K562 (cell line): ENCODE measurements around the gene CBX4. TPM values are rescaled to one million over a fixed set of nuclear protein-coding genes. Genes with fewer than 3 reads are reported as not detected.

ENCODE experiments used
- ATAC-seq: fragments of 200-7000 bp; cut with Tn5 transposase; 3 replicates; pipeline ENCODE4 v1.9.1; 2020; ENCODE audit warnings: moderate library complexity
- BruUV-seq: library from RNA; stranded (reverse); fragments of 400-500 nt; replicated peaks from 2 replicates; lab custom pipeline; 2021; lab: Mats Ljungman, UMichigan
- CTCF ChIA-PET: fragments of 300-600 bp; formaldehyde crosslinking; extraction: SDS; loops from one replicate; lab custom pipeline; 2021; ENCODE audit warnings: low intra/inter-chr PET ratio; lab: Yijun Ruan, JAX
- POLR2A ChIA-PET: fragments of 300-600, 350-650 bp; sonication (Branson Sonifier 250); formaldehyde crosslinking; extraction: SDS; loops from one replicate; lab custom pipeline; 2021; ENCODE audit warnings: antibody characterized with exemption, inconsistent platforms; lab: Yijun Ruan, JAX
- DNase-seq, 4 experiments: peaks; one replicate each; pipeline versions ENCODE4 v3.0.0 to v3.0.0-alpha.2; 2011 to 2018; ENCODE audit warnings: low spot score in 3 of 4, mixed read lengths in 3 of 4; ENCODE audit errors: extremely low read depth in 1 of 4
- FAIRE-seq: peaks from 2 replicates; lab custom pipeline; 2011; peaks lifted over from hg19 to GRCh38; lab: Jason Lieb, UNC
- H2AFZ ChIP-seq: 2 replicates; pipeline ENCODE4 v1.6.0; 2011; ENCODE audit warnings: low read depth, low read length, control low read depth, inconsistent platforms
- H3K27ac ChIP-seq: fragments of 200-600 bp; 3 replicates; pipeline ENCODE4 v1.8.0; 2011; ENCODE audit warnings: low read depth, mild to moderate bottlenecking, control low read depth, inconsistent platforms, low read length, moderate library complexity, mixed read lengths; ENCODE audit errors: extremely low read depth
- H3K27me3 ChIP-seq, 2 experiments: fragments of 300-600 bp in 1 of 2; 2 replicates in 1 of 2; 3 replicates in 1 of 2; pipeline versions ENCODE4 v1.6.0 to v1.8.0; 2011; ENCODE audit warnings: inconsistent platforms in 2 of 2, low read length in 2 of 2, mild to moderate bottlenecking in 1 of 2, mixed read lengths in 1 of 2, moderate library complexity in 1 of 2; ENCODE audit not compliant: control insufficient read depth in 2 of 2, insufficient read depth in 2 of 2
- H3K36me3 ChIP-seq: fragments of 300-600 bp; 3 replicates; pipeline ENCODE4 v1.8.0; 2011; ENCODE audit warnings: mild to moderate bottlenecking, low read length, inconsistent platforms; ENCODE audit not compliant: control insufficient read depth, insufficient read depth
- H3K4me1 ChIP-seq, 2 experiments: fragments of 200-600 bp in 1 of 2; replicated peaks in 1 of 2; 2 replicates in 1 of 2; 3 replicates in 1 of 2; pipeline versions ENCODE4 v1.5.1 to v1.8.0; 2011; ENCODE audit warnings: inconsistent platforms in 2 of 2, low read length in 2 of 2, mild to moderate bottlenecking in 1 of 2, mixed read lengths in 1 of 2, moderate library complexity in 1 of 2; ENCODE audit not compliant: control insufficient read depth in 2 of 2, insufficient read depth in 2 of 2
- H3K4me2 ChIP-seq: 2 replicates; pipeline ENCODE4 v1.6.1; 2011; ENCODE audit warnings: low read length, control low read depth, inconsistent platforms, mixed read lengths; ENCODE audit not compliant: insufficient read depth
- H3K4me3 ChIP-seq: fragments of 200-600 bp; sonication (generic), shearing (Covaris generic); 2 replicates; pipeline ENCODE4 v1.5.1; 2016; ENCODE audit warnings: control low read depth, inconsistent platforms
- H3K79me2 ChIP-seq: fragments of 200-600 bp; 3 replicates; pipeline ENCODE4 v1.8.0; 2011; ENCODE audit warnings: low read length, inconsistent platforms; ENCODE audit not compliant: control insufficient read depth, insufficient read depth
- H3K9ac ChIP-seq, 2 experiments: 2 replicates each; pipeline versions ENCODE4 v1.6.0 to v1.6.1; 2011; ENCODE audit warnings: low read depth in 2 of 2, low read length in 2 of 2, control low read depth in 1 of 2, inconsistent platforms in 1 of 2, mild to moderate bottlenecking in 1 of 2, mixed read lengths in 1 of 2; ENCODE audit not compliant: insufficient read depth in 1 of 2
- H3K9me1 ChIP-seq: one replicate; pipeline ENCODE4 v1.6.0; 2011; ENCODE audit warnings: inconsistent platforms, mild to moderate bottlenecking, low read length, moderate library complexity; ENCODE audit not compliant: control insufficient read depth, insufficient read depth
- H3K9me3 ChIP-seq: replicated peaks from 2 replicates; pipeline ENCODE4 v1.5.1; 2011; ENCODE audit warnings: low read depth, low read length, inconsistent platforms; ENCODE audit not compliant: control insufficient read depth, insufficient read depth
- H4K20me1 ChIP-seq: replicated peaks from 2 replicates; pipeline ENCODE4 v1.6.1; 2011; ENCODE audit warnings: low read length, inconsistent platforms, mixed read lengths; ENCODE audit not compliant: control insufficient read depth, insufficient read depth
- MEIS2 ChIP-seq: fragments of 450-650 bp; IDR thresholded peaks from 2 replicates; pipeline ENCODE4 v1.6.1; 2014; ENCODE audit warnings: mild to moderate bottlenecking; ENCODE audit not compliant: partially characterized antibody
- RAD21 ChIP-seq, 2 experiments: fragments of 250-450 bp in 1 of 2; fragments of 450-650 bp in 1 of 2; sonication (Bioruptor Pico) in 1 of 2; formaldehyde crosslinking in 1 of 2; IDR thresholded peaks in 1 of 2; conservative IDR thresholded peaks in 1 of 2; 2 replicates each; pipeline versions ENCODE4 v1.4.0 to v1.8.0; 2020 to 2022; ENCODE audit warnings: mild to moderate bottlenecking in 2 of 2, moderate library complexity in 1 of 2
- REST ChIP-seq, 2 experiments: fragments of 450-650 bp; formaldehyde crosslinking in 1 of 2; IDR thresholded peaks; 2 replicates each; pipeline versions ENCODE4 v1.4.0 to v1.6.1; 2014 to 2020; ENCODE audit warnings: mild to moderate bottlenecking in 2 of 2, borderline replicate concordance in 1 of 2, low read depth in 1 of 2
- ZNF384 ChIP-seq: IDR thresholded peaks from 2 replicates; pipeline ENCODE4 v1.6.1; 2012; ENCODE audit warnings: low read depth, low read length, improper control_type of control experiment
- ZNF79 ChIP-seq: fragments of 250-450 bp; sonication (Bioruptor Pico); IDR thresholded peaks from 2 replicates; pipeline ENCODE4 v1.4.0; 2020; ENCODE audit warnings: low read depth, mild to moderate bottlenecking, moderate library complexity
- WGBS: fragments of 100-300 bp; shearing (Covaris generic); methylation state at CpG from one replicate; pipeline ENCODE4 v1.1.6; 2016; ENCODE audit warnings: low coverage, mixed read lengths; ENCODE audit not compliant: insufficient coverage; ENCODE audit errors: missing lambda C conversion rate; 5-methylcytosine and 5-hydroxymethylcytosine counted together
- in situ Hi-C: fragments of 300-500 bp; cut with MboI; formaldehyde crosslinking; loops from 4 replicates; pipeline ENCODE4 v1.15.0; 2018; ENCODE audit warnings: inconsistent platforms, mixed read lengths
- intact Hi-C: fragments of 100-400 bp; cut with micrococcal nuclease; formaldehyde crosslinking; loops from 2 replicates; pipeline ENCODE4 v1.14.2; 2022
- polyA plus RNA-seq, 8 experiments: library from polyadenylated mRNA; depleted of rRNA in 4 of 8; stranded (reverse) in 5 of 8; unstranded in 3 of 8; fragments of >200 nt; fragmentation: Nextera tagmentation in 2 of 8; fragmentation: Illumina TruSeq in 1 of 8; extraction: Ambion mirVana in 2 of 8; extraction: Trizol in 1 of 8; gene quantifications; 2 replicates each; pipeline versions ENCODE4 v1.2.1 to v1.2.3, GENCODE V29; 2011 to 2014; ENCODE audit warnings: inconsistent platforms in 1 of 8, missing spikeins in 1 of 8
- total RNA-seq, 7 experiments: library from RNA; depleted of rRNA in 6 of 7; stranded (reverse); fragments of >200 nt in 6 of 7; fragmentation: Illumina TruSeq in 2 of 7; extraction: Trizol in 2 of 7; gene quantifications; 2 replicates each; pipeline versions ENCODE4 v1.2.1 to v1.2.3, GENCODE V29; 2011 to 2021; ENCODE audit warnings: low replicate concordance in 1 of 7
- TF ChIP-seq, protein P1 (sequence below): sonication (generic); formaldehyde crosslinking; IDR thresholded peaks from 2 replicates; pipeline ENCODE4 v1.4.0; 2020; ENCODE audit warnings: mild to moderate bottlenecking, missing genetic modification reagents
- TF ChIP-seq, protein P2 (sequence below): sonication (generic); formaldehyde crosslinking; IDR thresholded peaks from 2 replicates; pipeline ENCODE4 v1.9.0; 2022; ENCODE audit warnings: mild to moderate bottlenecking, missing genetic modification reagents

Gene CBX4
- total and polyA plus RNA-seq, 9 of the 15 experiments (the other 6 are each of a cell fraction or from before 2014, with no cell fraction given): 0.98 to 50.5 (median 10.0) TPM

DNA sequence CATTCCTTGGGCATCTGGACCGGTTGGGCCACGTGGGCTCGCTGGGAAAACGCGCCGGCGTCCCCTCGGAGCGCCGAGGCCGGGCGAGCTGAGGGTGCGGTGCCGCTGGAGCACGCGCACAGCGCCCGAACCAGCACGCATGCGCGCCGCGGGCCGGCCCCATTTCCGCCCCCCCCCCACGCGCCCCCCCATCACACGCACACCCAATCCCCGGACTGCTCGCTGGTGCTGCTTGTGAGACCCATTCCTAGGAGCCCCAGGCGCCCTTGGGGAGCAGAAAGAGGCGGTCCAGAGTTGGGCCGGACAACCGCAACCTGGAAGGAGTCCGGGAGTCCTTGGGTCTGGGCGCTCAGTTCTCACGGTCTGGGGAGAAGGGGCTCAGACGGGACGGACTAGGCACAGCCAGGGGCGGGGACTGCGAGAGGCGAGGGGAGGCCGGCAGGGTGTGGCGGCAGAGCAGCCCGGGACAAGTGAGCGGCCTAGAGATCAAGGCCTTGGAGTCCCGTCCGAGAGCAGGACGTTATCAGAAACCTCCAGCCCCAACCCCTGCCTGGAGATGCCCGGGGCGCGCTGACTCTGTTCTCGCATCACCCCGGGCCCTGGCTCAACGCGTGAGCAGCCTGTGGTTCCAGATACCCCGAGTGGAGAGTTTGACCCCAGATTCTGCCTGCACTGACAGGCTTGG is 36.4 kb downstream of the CBX4 start:
- peak; percentile 74 to 92 (median 84) for DNase-seq
- TF ChIP-seq MEIS2 (peak; percentile 72), REST (IDR thresholded peaks at IDR 0.05; ENCODE audit: borderline replicate concordance) (peak; percentile 5; the same call in 1 of the 2 replicates), REST (CRISPR knock-in tag; IDR thresholded peaks at IDR 0.05; ENCODE audit: low read depth) (no peak), ZNF79 (CRISPR knock-in tag) (no peak), ZNF384 (no peak), RAD21 (CRISPR knock-in tag; conservative IDR thresholded peaks at IDR 0.05 in 1 of 2, IDR thresholded peaks at IDR 0.05 in 1 of 2) (no peak)
- TF ChIP-seq, protein P1, sequence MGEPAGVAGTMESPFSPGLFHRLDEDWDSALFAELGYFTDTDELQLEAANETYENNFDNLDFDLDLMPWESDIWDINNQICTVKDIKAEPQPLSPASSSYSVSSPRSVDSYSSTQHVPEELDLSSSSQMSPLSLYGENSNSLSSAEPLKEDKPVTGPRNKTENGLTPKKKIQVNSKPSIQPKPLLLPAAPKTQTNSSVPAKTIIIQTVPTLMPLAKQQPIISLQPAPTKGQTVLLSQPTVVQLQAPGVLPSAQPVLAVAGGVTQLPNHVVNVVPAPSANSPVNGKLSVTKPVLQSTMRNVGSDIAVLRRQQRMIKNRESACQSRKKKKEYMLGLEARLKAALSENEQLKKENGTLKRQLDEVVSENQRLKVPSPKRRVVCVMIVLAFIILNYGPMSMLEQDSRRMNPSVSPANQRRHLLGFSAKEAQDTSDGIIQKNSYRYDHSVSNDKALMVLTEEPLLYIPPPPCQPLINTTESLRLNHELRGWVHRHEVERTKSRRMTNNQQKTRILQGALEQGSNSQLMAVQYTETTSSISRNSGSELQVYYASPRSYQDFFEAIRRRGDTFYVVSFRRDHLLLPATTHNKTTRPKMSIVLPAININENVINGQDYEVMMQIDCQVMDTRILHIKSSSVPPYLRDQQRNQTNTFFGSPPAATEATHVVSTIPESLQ: peak; percentile 100
- TF ChIP-seq, protein P2, sequence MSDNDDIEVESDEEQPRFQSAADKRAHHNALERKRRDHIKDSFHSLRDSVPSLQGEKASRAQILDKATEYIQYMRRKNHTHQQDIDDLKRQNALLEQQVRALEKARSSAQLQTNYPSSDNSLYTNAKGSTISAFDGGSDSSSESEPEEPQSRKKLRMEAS (CRISPR knock-in tag): peak; percentile 80

More for the DNA sequence above, 36.4 kb downstream of the CBX4 start:
- Histone ChIP-seq H4K20me1 (no peaks in the 10 kb centered on the region), H2AFZ (peak overlapping the region; percentile 98), H3K27ac (peak overlapping the region; percentile 89), H3K79me2 (no peaks in the 10 kb centered on the region), H3K4me3 (peak overlapping the region; percentile 42), H3K9ac (peak overlapping the region; percentile 70 to 92), H3K4me1 (peaks cover 44 to 76% of the 10 kb centered on the region in 2 experiments), H3K36me3 (no peaks in the 10 kb centered on the region; the same call in 2 of the 3 replicates), H3K27me3 (no peaks in the 10 kb centered on the region), H3K9me1 (no peaks in the 10 kb centered on the region), H3K4me2 (peak overlapping the region; percentile 80), H3K9me3 (peaks cover 3% of the 10 kb centered on the region)
- TSS peak; percentile 92 for BruUV-seq
- under 1% methylated on average over 35 of the region's 57 CpGs for WGBS
- POLR2A ChIA-PET: interaction anchor here (0.5 to 2.5 kb wide), 3 partner anchors 33 to 102 kb away, joined by 3 to 10 read pairs (median 7); partner anchors contain the start of gene CBX4
- peak; percentile 93 for FAIRE-seq
- in situ Hi-C loops (loop anchor here (5.0 kb wide), 1 partner anchor 34 kb away; the partner anchor contains the start of gene CBX4), intact Hi-C loops (loop anchor here (10.0 kb wide), 1 partner anchor 172 kb away; no protein-coding TSS in a partner anchor)
- CTCF ChIA-PET: no interaction called here
- peak; percentile 93 for ATAC-seq
